Measurements from ENCODE around the gene PALM3.

GRCh38 chr19:14035706-14036105 lies 26.2 kb downstream of the PALM3 start:
- TF ChIP-seq CREB1 (CRISPR knock-in tag; IDR thresholded peaks at IDR 0.05; ENCODE audit: low read depth), result no peak
- TF ChIP-seq, protein P1, sequence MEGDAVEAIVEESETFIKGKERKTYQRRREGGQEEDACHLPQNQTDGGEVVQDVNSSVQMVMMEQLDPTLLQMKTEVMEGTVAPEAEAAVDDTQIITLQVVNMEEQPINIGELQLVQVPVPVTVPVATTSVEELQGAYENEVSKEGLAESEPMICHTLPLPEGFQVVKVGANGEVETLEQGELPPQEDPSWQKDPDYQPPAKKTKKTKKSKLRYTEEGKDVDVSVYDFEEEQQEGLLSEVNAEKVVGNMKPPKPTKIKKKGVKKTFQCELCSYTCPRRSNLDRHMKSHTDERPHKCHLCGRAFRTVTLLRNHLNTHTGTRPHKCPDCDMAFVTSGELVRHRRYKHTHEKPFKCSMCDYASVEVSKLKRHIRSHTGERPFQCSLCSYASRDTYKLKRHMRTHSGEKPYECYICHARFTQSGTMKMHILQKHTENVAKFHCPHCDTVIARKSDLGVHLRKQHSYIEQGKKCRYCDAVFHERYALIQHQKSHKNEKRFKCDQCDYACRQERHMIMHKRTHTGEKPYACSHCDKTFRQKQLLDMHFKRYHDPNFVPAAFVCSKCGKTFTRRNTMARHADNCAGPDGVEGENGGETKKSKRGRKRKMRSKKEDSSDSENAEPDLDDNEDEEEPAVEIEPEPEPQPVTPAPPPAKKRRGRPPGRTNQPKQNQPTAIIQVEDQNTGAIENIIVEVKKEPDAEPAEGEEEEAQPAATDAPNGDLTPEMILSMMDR (conservative IDR thresholded peaks at IDR 0.05; ENCODE audit: low read depth in 2 of 2), result no peak
- TF ChIP-seq EZH2 (IDR thresholded peaks at IDR 0.05; ENCODE audit: low read depth, unreplicated experiment), result no peak
- no peak for TF ChIP-seq EZH2phosphoT487 (IDR thresholded peaks at IDR 0.05; ENCODE audit: unreplicated experiment)
- no peak for TF ChIP-seq POLR2AphosphoS5 (IDR thresholded peaks at IDR 0.05; ENCODE audit: low read depth)
- no peak for TF ChIP-seq ZNF331 (CRISPR knock-in tag; IDR thresholded peaks at IDR 0.05; ENCODE audit: low read depth)

Data from GM23338 (cell line).